ENCODE measurements around the gene CNNM3.

Gene CNNM3

DNA sequence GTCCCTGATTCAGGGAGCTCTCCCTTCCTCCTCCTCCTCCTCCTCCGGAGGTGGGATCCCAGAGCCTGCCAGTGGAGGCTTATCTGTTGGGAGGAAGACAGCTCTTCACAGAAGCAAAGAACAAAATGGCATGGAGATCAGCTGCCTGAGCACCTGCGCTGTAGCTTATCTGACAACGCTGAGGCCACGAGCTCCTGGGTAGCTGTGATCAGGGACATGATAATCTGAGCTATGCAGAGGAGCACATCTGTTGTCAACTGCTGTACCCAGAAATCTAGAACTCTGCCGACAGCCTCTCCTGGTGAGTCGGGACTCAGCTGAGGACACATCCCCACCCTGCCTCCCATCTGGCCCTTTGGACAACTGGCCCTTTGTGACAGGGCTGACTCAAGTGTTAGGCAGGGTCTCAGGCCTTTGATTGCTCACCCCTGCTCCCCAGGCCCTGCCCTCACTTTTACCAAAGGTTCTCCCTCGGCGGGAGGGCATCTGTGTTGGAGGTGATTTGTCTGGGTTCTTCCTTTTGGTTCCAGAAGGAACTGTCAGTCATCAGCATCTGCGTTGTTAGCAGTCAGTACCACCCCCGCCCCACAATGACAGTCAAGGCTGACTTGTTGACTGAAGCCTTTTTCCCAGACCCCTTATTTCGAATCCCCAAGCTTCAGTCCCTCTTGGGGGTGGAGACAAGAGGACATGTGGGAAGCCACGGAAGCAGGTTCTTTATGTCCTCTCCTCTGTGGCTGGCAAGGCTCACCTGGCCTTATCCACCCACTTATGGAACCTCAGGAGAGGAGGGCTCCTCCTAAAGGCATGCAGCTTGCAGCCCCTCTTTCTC lies 5.9 kb upstream of the CNNM3 start:
- H3K27ac ChIP-seq (ENCODE audit: low read length), result no peak overlapping the region
- H3K4me2 ChIP-seq (ENCODE audit: low read length), result no peak overlapping the region
- H3K79me2 ChIP-seq (ENCODE audit: low read length), result no peaks in the 10 kb centered on the region
- no peaks in the 10 kb centered on the region for H3K36me3 ChIP-seq (replicated peaks; ENCODE audit: low read depth, low read length)
- TF ChIP-seq, protein P1, sequence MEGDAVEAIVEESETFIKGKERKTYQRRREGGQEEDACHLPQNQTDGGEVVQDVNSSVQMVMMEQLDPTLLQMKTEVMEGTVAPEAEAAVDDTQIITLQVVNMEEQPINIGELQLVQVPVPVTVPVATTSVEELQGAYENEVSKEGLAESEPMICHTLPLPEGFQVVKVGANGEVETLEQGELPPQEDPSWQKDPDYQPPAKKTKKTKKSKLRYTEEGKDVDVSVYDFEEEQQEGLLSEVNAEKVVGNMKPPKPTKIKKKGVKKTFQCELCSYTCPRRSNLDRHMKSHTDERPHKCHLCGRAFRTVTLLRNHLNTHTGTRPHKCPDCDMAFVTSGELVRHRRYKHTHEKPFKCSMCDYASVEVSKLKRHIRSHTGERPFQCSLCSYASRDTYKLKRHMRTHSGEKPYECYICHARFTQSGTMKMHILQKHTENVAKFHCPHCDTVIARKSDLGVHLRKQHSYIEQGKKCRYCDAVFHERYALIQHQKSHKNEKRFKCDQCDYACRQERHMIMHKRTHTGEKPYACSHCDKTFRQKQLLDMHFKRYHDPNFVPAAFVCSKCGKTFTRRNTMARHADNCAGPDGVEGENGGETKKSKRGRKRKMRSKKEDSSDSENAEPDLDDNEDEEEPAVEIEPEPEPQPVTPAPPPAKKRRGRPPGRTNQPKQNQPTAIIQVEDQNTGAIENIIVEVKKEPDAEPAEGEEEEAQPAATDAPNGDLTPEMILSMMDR (IDR thresholded peaks at IDR 0.05; ENCODE audit: low read depth, low read length), result no peak
- TF ChIP-seq EZH2phosphoT487 (IDR thresholded peaks at IDR 0.05; ENCODE audit: low read depth), result no peak
- H3K4me1 ChIP-seq (ENCODE audit: low read length), result peaks cover 3% of the 10 kb centered on the region; the same call in 1 of the 2 replicates
- H2AFZ ChIP-seq (ENCODE audit: low read depth, low read length), result no peak overlapping the region
- H3K27me3 ChIP-seq (ENCODE audit: low read depth, low read length), result no peaks in the 10 kb centered on the region
- no peaks in the 10 kb centered on the region for H4K20me1 ChIP-seq (ENCODE audit: insufficient read depth, low read length)
- no peak overlapping the region for H3K4me3 ChIP-seq (ENCODE audit: low read length)
- H3K9ac ChIP-seq (ENCODE audit: low read length), result no peak overlapping the region
- H3K9me3 ChIP-seq (ENCODE audit: insufficient read depth, low read length), result no peaks in the 10 kb centered on the region

DNA sequence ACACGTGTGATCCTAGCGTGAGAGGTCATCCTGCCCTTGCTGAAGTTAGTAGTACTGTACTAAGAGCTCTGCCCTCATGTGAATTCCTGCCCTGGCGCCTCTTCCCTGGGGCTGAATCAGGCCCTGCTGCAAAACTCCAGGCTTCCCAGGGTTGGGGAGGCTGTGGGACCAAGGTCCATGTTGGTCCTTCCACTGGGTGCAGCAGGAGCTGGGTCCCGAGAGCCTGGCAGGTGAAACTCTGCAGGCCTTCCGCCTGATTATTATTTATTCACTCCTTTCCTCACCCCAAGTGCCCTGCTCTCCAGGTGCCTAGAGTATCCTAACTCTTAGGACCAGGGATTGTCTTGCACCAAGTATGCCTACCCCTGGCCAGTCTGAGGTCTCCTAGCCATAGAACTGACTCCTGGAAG lies 5.3 kb upstream of the CNNM3 start:
- H3K4me2 ChIP-seq (ENCODE audit: low read length), result no peak overlapping the region
- no peaks in the 10 kb centered on the region for H3K79me2 ChIP-seq (ENCODE audit: low read length)
- no peaks in the 10 kb centered on the region for H3K36me3 ChIP-seq (replicated peaks; ENCODE audit: low read depth, low read length)
- TF ChIP-seq EZH2phosphoT487 (IDR thresholded peaks at IDR 0.05; ENCODE audit: low read depth), result no peak
- TF ChIP-seq, protein P1 (IDR thresholded peaks at IDR 0.05; ENCODE audit: low read depth, low read length), result no peak
- no peaks in the 10 kb centered on the region for H3K27me3 ChIP-seq (ENCODE audit: low read depth, low read length)
- no peak overlapping the region for H3K9ac ChIP-seq (ENCODE audit: low read length)
- H3K9me3 ChIP-seq (ENCODE audit: insufficient read depth, low read length), result no peaks in the 10 kb centered on the region
- H3K27ac ChIP-seq (ENCODE audit: low read length), result no peak overlapping the region
- H2AFZ ChIP-seq (ENCODE audit: low read depth, low read length), result no peak overlapping the region
- H3K4me1 ChIP-seq (ENCODE audit: low read length), result peaks cover 5% of the 10 kb centered on the region; the same call in 1 of the 2 replicates
- no peaks in the 10 kb centered on the region for H4K20me1 ChIP-seq (ENCODE audit: insufficient read depth, low read length)
- no peak overlapping the region for H3K4me3 ChIP-seq (ENCODE audit: low read length)

DNA sequence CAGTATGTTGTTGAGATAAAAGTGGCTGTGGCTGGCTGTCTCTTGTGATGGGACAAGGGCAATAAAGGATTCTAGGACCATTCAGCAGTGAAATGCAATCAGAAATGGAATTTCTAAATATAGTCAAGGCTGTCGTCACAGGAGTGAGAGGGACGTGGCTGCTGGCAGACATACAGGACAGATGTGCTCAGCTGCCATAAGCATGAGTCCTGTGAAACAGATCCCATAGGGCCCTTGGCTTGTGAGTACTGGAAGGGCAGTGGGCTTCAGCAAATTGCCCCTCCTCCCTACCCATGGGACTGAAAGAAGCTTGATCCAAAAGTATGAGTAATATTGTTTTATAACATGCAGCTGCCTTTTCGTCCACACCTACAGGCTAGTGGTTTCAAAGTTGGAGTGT lies 4.2 kb upstream of the CNNM3 start:
- Histone ChIP-seq H2AFZ (ENCODE audit: low read depth, low read length) (no peak overlapping the region), H3K36me3 (replicated peaks; ENCODE audit: low read depth, low read length) (no peaks in the 10 kb centered on the region), H3K27me3 (ENCODE audit: low read depth, low read length) (no peaks in the 10 kb centered on the region), H3K9ac (ENCODE audit: low read length) (no peak overlapping the region), H4K20me1 (ENCODE audit: insufficient read depth, low read length) (no peaks in the 10 kb centered on the region), H3K4me2 (ENCODE audit: low read length) (no peak overlapping the region), H3K27ac (ENCODE audit: low read length) (no peak overlapping the region), H3K79me2 (ENCODE audit: low read length) (peaks cover under 1% of the 10 kb centered on the region), H3K4me1 (ENCODE audit: low read length) (peaks cover 5% of the 10 kb centered on the region; the same call in 1 of the 2 replicates), H3K9me3 (ENCODE audit: insufficient read depth, low read length) (no peaks in the 10 kb centered on the region), H3K4me3 (ENCODE audit: low read length) (no peak overlapping the region)
- TF ChIP-seq, protein P1 (IDR thresholded peaks at IDR 0.05; ENCODE audit: low read depth, low read length), result no peak
- no peak for TF ChIP-seq EZH2phosphoT487 (IDR thresholded peaks at IDR 0.05; ENCODE audit: low read depth)

DNA sequence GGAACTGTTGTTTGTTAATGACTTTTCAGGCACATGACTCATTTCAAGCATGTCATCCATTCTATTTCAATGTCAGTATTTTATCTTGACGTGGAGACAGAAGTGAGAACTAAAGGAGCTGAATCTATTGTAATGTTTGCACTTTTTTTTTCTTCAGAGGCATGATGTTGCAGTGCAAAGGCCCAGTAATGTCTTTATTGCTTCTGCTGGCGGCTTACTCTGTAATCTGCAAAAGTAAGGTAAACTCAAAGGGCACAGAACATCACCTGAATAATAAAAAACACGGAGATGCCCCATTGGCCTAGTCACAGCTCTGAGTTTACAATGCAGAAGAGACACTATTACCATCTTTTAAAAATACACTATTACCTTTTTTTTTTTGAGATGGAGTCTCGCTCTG lies 2.4 kb upstream of the CNNM3 start:
- Histone ChIP-seq H3K4me1 (ENCODE audit: low read length) (peaks cover 13% of the 10 kb centered on the region), H3K27ac (ENCODE audit: low read length) (no peak overlapping the region)
- no peak for TF ChIP-seq EZH2phosphoT487 (IDR thresholded peaks at IDR 0.05; ENCODE audit: low read depth)

More for the DNA sequence above, 2.4 kb upstream of the CNNM3 start:
- H3K36me3 ChIP-seq (replicated peaks; ENCODE audit: low read depth, low read length), result peaks cover 4% of the 10 kb centered on the region
- H3K4me2 ChIP-seq (ENCODE audit: low read length), result no peak overlapping the region
- no peaks in the 10 kb centered on the region for H3K9me3 ChIP-seq (ENCODE audit: insufficient read depth, low read length)
- peaks cover 8% of the 10 kb centered on the region; the same call in 1 of the 2 replicates for H4K20me1 ChIP-seq (ENCODE audit: insufficient read depth, low read length)
- H2AFZ ChIP-seq (ENCODE audit: low read depth, low read length), result no peak overlapping the region
- H3K27me3 ChIP-seq (ENCODE audit: low read depth, low read length), result no peaks in the 10 kb centered on the region
- H3K9ac ChIP-seq (ENCODE audit: low read length), result no peak overlapping the region
- no peak overlapping the region for H3K4me3 ChIP-seq (ENCODE audit: low read length)
- H3K79me2 ChIP-seq (ENCODE audit: low read length), result peaks cover 17% of the 10 kb centered on the region
